Breast epithelium (tissue), 4 donors: ENCODE results near the gene ALDH1L1. TPM values are rescaled to one million over a fixed set of nuclear protein-coding genes. Genes with fewer than 3 reads are reported as not detected.

Experiments used
- DNase-seq, 2 donors: peaks; one replicate each; pipeline ENCODE4 v3.0.0-alpha.2; 2019; ENCODE audit warnings: low spot score in 2 of 2
- H3K27ac ChIP-seq, 2 donors: fragments of 200-600 bp; sonication (generic) in 1 of 2; one replicate each; pipeline ENCODE4 v1.5.1; 2016 to 2019; ENCODE audit warnings: mild to moderate bottlenecking in 1 of 2
- H3K27me3 ChIP-seq, 2 donors: fragments of 200-600 bp; sonication (generic) in 1 of 2; one replicate each; pipeline versions ENCODE4 v1.5.1 to v1.6.0; 2017 to 2019; ENCODE audit warnings: control low read depth in 1 of 2, mild to moderate bottlenecking in 1 of 2
- H3K36me3 ChIP-seq: fragments of 200-600 bp; one replicate; pipeline ENCODE4 v1.5.1; 2019
- H3K4me1 ChIP-seq, 2 donors: fragments of 200-600 bp; sonication (generic); one replicate each; pipeline ENCODE4 v1.5.1; 2016 to 2019; ENCODE audit warnings: control low read depth in 1 of 2
- H3K4me3 ChIP-seq, 3 donors: fragments of 200-600 bp; sonication (generic); 1 replicate in 2 of 3; 2 replicates in 1 of 3; pipeline ENCODE4 v1.5.1; 2016 to 2019; ENCODE audit warnings: mild to moderate bottlenecking in 3 of 3, moderate library complexity in 2 of 3
- H3K9me3 ChIP-seq, 2 donors: fragments of 200-600 bp; sonication (generic) in 1 of 2; one replicate each; pipeline ENCODE4 v1.5.1; 2016 to 2019; ENCODE audit warnings: control low read depth in 1 of 2
- POLR2A ChIP-seq: fragments of 450-650 bp; IDR thresholded peaks from one replicate; pipeline ENCODE4 v1.6.1; 2016; ENCODE audit warnings: antibody characterized with exemption, mild to moderate bottlenecking, moderate library complexity
- POLR2AphosphoS5 ChIP-seq, 3 donors: sonication (generic); formaldehyde crosslinking; IDR thresholded peaks; one replicate each; pipeline ENCODE4 v1.6.1; 2017; ENCODE audit warnings: antibody characterized with exemption in 3 of 3
- intact Hi-C: fragments of 100-400 bp; cut with DNase I; formaldehyde crosslinking; loops from one replicate; pipeline ENCODE4 v1.15.1; 2023; ENCODE audit warnings: low total_unique reads
- total RNA-seq, 3 donors: library from RNA; depleted of rRNA; stranded (reverse); fragments of >200 nt; gene quantifications; one replicate each; pipeline ENCODE4 v1.1.0, GENCODE V29; 2016
- TF ChIP-seq, protein P1 (sequence below), 3 donors: fragments of 450-650 bp; IDR thresholded peaks; one replicate each; pipeline ENCODE4 v1.5.1; 2016 to 2017; ENCODE audit warnings: antibody characterized with exemption in 3 of 3, mild to moderate bottlenecking in 3 of 3, moderate library complexity in 3 of 3

Gene ALDH1L1
- total RNA-seq, 3 donors from 2014 or later: 10.8 to 88.3 (median 29.0) TPM

- peak; percentile 36 to 66 for DNase-seq
- Histone ChIP-seq H3K27me3 (no peaks in the 10 kb centered on the region), H3K4me1 (peaks cover 0 to under 1% of the 10 kb centered on the region in 2 donors), H3K36me3 (no peaks in the 10 kb centered on the region), H3K4me3 (no peak overlapping the region), H3K9me3 (no peaks in the 10 kb centered on the region), H3K27ac (no peak overlapping the region)
- peak in 1 of 3 donors; percentile 54 for TF ChIP-seq POLR2AphosphoS5 (IDR thresholded peaks at IDR 0.05)
- TF ChIP-seq, protein P1, sequence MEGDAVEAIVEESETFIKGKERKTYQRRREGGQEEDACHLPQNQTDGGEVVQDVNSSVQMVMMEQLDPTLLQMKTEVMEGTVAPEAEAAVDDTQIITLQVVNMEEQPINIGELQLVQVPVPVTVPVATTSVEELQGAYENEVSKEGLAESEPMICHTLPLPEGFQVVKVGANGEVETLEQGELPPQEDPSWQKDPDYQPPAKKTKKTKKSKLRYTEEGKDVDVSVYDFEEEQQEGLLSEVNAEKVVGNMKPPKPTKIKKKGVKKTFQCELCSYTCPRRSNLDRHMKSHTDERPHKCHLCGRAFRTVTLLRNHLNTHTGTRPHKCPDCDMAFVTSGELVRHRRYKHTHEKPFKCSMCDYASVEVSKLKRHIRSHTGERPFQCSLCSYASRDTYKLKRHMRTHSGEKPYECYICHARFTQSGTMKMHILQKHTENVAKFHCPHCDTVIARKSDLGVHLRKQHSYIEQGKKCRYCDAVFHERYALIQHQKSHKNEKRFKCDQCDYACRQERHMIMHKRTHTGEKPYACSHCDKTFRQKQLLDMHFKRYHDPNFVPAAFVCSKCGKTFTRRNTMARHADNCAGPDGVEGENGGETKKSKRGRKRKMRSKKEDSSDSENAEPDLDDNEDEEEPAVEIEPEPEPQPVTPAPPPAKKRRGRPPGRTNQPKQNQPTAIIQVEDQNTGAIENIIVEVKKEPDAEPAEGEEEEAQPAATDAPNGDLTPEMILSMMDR (IDR thresholded peaks at IDR 0.05): peak; percentile 65 to 82 (median 82)
- TF ChIP-seq POLR2A: no peak
- intact Hi-C loops: no loop called here
Measured at GRCh38 chr3:126134219-126134975, 46.0 kb downstream of the ALDH1L1 start.

GRCh38 chr3:126133606-126134005 is 46.8 kb downstream of the ALDH1L1 start:
- H3K27ac ChIP-seq: no peak overlapping the region
- H3K4me3 ChIP-seq: no peak overlapping the region
- TF ChIP-seq POLR2A: no peak
- TF ChIP-seq, protein P1 (IDR thresholded peaks at IDR 0.05): no peak
- no peak for TF ChIP-seq POLR2AphosphoS5 (IDR thresholded peaks at IDR 0.05)
- H3K27me3 ChIP-seq: no peaks in the 10 kb centered on the region
- peaks cover 0 to 4% of the 10 kb centered on the region in 2 donors for H3K4me1 ChIP-seq
- intact Hi-C loops: no loop called here
- H3K36me3 ChIP-seq: no peaks in the 10 kb centered on the region
- no peaks in the 10 kb centered on the region for H3K9me3 ChIP-seq
- peak in 1 of 2 donors; percentile 14 for DNase-seq

DNA sequence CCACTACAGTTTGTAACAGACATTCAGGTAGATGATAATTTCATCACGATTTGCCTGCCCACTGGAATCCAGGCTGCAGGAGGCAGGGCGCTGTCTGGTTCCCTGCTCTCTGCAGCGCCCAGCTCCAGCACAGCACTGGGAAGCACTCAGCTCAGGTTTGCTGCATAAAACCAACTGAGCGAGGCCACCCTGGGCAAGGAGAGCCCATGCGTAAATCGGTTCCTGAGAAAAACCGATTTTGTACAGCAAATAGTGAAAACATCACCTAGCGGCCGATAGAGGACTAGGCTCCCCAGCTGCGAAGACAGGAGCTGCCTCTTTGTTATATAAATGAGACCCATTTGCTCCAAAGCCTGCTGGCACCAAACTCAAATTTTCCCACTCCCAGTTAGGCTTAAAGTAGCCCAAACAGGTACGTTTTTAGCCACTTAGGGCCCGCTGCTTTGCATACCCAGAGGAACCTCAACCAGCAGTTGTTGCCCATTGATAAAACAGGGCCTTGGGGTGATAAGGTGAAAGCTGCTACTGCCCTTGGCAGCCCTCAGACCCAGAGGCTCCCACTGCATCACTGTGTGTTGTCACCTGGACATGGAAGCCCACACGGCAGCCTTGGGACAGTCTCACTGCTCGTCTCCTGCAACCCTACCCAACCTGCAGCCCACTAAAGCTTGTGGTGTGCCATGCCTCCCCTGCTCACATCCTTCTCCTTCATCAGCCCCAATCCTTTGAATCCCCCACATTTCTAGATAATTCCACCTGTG is 47.5 kb downstream of the ALDH1L1 start:
- Histone ChIP-seq H3K27ac (no peak overlapping the region), H3K27me3 (no peaks in the 10 kb centered on the region), H3K9me3 (no peaks in the 10 kb centered on the region), H3K36me3 (no peaks in the 10 kb centered on the region), H3K4me1 (peaks cover 0 to 4% of the 10 kb centered on the region in 2 donors), H3K4me3 (no peak overlapping the region)
- intact Hi-C loops: no loop called here
- peak in 1 of 2 donors; percentile 34 for DNase-seq
- TF ChIP-seq POLR2A: no peak
- TF ChIP-seq POLR2AphosphoS5 (IDR thresholded peaks at IDR 0.05): no peak
- TF ChIP-seq, protein P1 (IDR thresholded peaks at IDR 0.05): no peak

DNA sequence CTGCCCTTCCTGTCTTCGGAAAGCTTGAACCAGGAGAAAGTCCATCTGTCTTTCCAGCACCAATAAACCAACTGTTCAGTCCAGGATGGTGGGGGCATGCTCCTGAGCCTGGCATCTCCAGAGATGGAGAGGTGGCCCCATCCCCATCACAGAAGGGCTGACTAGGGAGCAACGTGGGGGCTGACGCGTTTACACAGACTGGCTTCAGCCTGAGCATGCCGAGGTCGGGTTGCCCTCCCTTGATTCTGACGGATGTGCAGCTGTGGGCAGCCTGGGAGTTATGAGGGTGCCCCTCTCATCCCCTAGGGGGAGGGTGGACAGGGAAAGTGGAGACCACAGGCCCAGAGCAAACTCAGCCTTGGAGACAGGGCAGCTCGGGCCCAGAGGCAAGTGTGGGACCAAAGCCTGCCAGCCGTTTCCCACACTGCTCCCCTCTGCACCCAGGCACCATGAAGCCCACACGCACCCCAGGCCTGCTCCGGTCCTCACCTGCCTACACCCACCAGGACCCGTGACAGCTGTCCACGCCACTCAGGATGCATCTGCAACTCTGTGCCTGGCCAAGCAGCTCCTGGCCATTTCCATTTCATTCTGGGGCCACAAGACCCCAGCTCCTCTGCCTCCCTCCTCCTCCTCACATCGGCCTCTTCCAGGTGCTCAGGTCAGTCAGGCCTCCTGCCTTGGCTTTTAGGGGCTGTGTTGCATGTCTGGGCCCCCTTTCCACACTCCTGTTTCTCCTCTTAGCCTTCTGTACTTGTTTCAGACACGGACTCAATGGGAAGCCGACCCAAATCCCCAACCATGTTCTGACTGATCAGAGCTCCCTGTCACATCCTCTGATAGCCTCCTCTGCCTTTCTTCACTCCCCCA is 48.3 kb downstream of the ALDH1L1 start:
- no peak overlapping the region for H3K4me3 ChIP-seq
- peak in 1 of 2 donors; percentile 28 for DNase-seq
- TF ChIP-seq POLR2A (no peak), POLR2AphosphoS5 (IDR thresholded peaks at IDR 0.05) (no peak)
- TF ChIP-seq, protein P1 (IDR thresholded peaks at IDR 0.05): no peak
- no peaks in the 10 kb centered on the region for H3K27me3 ChIP-seq
- intact Hi-C loops: no loop called here
- H3K9me3 ChIP-seq: no peaks in the 10 kb centered on the region
- H3K27ac ChIP-seq: no peak overlapping the region
- peaks cover 0 to 4% of the 10 kb centered on the region in 2 donors for H3K4me1 ChIP-seq
- no peaks in the 10 kb centered on the region for H3K36me3 ChIP-seq
